Ishikawa (cell line): ENCODE measurements around the gene AGPAT2.

ENCODE experiments used
- CEBPB ChIP-seq: IDR thresholded peaks from 2 replicates; pipeline ENCODE4 v1.6.1; 2012
- CREB1 ChIP-seq: IDR thresholded peaks from 2 replicates; pipeline ENCODE4 v1.6.1; 2012; ENCODE audit warnings: low read depth
- EGR1 ChIP-seq: IDR thresholded peaks from 2 replicates; pipeline ENCODE4 v1.6.1; 2012
- EP300 ChIP-seq: IDR thresholded peaks from 2 replicates; pipeline ENCODE4 v1.6.1; 2012; ENCODE audit warnings: borderline replicate concordance
- FOXM1 ChIP-seq: IDR thresholded peaks from 2 replicates; pipeline ENCODE4 v1.6.1; 2012; ENCODE audit warnings: low read depth, borderline replicate concordance
- MAX ChIP-seq: IDR thresholded peaks from 2 replicates; pipeline ENCODE4 v1.6.1; 2012
- NFIC ChIP-seq: IDR thresholded peaks from 2 replicates; pipeline ENCODE4 v1.6.1; 2012
- RAD21 ChIP-seq: IDR thresholded peaks from 2 replicates; pipeline ENCODE4 v1.6.1; 2012; ENCODE audit warnings: low read depth
- REST ChIP-seq: IDR thresholded peaks from 2 replicates; pipeline ENCODE4 v1.6.1; 2012; ENCODE audit warnings: low read depth, mild to moderate bottlenecking
- TAF1 ChIP-seq: IDR thresholded peaks from 2 replicates; pipeline ENCODE4 v1.6.1; 2012; ENCODE audit warnings: low read depth, mild to moderate bottlenecking
- TCF12 ChIP-seq: IDR thresholded peaks from 2 replicates; pipeline ENCODE4 v1.6.1; 2012; ENCODE audit warnings: low read depth
- TEAD4 ChIP-seq: IDR thresholded peaks from 2 replicates; pipeline ENCODE4 v1.6.1; 2012
- YY1 ChIP-seq: IDR thresholded peaks from 2 replicates; pipeline ENCODE4 v1.6.1; 2012; ENCODE audit warnings: low read depth
- ZBTB7A ChIP-seq: IDR thresholded peaks from 2 replicates; pipeline ENCODE4 v1.6.1; 2012; ENCODE audit warnings: low read depth
- TF ChIP-seq, protein P1 (sequence below): IDR thresholded peaks from 2 replicates; pipeline ENCODE4 v1.6.1; 2012

The AGPAT2 gene

DNA sequence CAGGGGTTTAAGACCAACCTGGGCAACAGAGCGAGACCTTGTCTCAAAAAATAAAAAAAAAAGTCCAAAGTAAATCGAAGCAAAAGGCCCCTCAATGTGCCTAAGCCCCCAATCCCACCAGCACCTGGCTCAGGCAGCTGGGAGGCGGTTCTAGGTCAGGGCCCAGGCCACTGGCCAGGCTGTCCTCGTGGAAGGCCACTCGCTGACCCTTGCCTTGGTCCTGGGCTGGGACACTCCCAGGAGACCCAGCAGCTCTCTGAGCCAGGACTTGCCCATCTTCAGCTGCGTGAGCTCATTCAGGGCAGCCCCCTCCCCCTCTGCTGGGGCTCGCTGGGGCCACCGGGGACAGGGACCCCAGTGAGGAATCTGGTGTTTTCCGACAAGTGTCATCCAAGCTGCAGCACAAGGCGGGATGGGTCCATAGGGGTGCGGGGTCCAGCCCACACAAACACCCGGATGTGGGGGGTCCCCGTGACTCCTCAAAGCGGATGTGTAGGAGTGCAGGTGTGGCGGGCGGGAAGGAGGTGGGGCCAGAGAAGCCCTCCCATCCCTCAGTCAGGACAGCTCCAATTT lies 4.0 kb downstream of the AGPAT2 start:
- no peak for TF ChIP-seq TEAD4
- no peak for TF ChIP-seq FOXM1
- no peak for TF ChIP-seq REST
- no peak for TF ChIP-seq EGR1
- no peak for TF ChIP-seq TAF1
- TF ChIP-seq ZBTB7A, result no peak
- TF ChIP-seq YY1, result no peak
- TF ChIP-seq, protein P1, sequence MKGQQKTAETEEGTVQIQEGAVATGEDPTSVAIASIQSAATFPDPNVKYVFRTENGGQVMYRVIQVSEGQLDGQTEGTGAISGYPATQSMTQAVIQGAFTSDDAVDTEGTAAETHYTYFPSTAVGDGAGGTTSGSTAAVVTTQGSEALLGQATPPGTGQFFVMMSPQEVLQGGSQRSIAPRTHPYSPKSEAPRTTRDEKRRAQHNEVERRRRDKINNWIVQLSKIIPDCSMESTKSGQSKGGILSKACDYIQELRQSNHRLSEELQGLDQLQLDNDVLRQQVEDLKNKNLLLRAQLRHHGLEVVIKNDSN, result no peak
- TF ChIP-seq RAD21, result no peak
- TF ChIP-seq MAX, result no peak
- no peak for TF ChIP-seq CREB1
- no peak for TF ChIP-seq CEBPB
- no peak for TF ChIP-seq EP300
- TF ChIP-seq TCF12, result no peak
- TF ChIP-seq NFIC, result no peak

- no peak for TF ChIP-seq TEAD4
- no peak for TF ChIP-seq NFIC
- TF ChIP-seq REST, result no peak
- no peak for TF ChIP-seq EP300
- TF ChIP-seq, protein P1, result no peak
- no peak for TF ChIP-seq CREB1
- TF ChIP-seq TAF1, result no peak
- TF ChIP-seq EGR1, result no peak
- TF ChIP-seq CEBPB, result no peak
- TF ChIP-seq YY1, result no peak
- TF ChIP-seq FOXM1, result no peak
- no peak for TF ChIP-seq ZBTB7A
- no peak for TF ChIP-seq RAD21
Observed at GRCh38 chr9:136682710-136683109, 4.5 kb downstream of the AGPAT2 start.

GRCh38 chr9:136681945-136682699 lies 5.1 kb downstream of the AGPAT2 start:
- TF ChIP-seq RAD21 (no peak), ZBTB7A (no peak)

- no peak for TF ChIP-seq TEAD4
- no peak for TF ChIP-seq ZBTB7A
- no peak for TF ChIP-seq EP300
- TF ChIP-seq MAX, result no peak
- no peak for TF ChIP-seq TAF1
- TF ChIP-seq CREB1, result no peak
Observed at GRCh38 chr9:136681029-136681428, 6.2 kb downstream of the AGPAT2 start.

DNA sequence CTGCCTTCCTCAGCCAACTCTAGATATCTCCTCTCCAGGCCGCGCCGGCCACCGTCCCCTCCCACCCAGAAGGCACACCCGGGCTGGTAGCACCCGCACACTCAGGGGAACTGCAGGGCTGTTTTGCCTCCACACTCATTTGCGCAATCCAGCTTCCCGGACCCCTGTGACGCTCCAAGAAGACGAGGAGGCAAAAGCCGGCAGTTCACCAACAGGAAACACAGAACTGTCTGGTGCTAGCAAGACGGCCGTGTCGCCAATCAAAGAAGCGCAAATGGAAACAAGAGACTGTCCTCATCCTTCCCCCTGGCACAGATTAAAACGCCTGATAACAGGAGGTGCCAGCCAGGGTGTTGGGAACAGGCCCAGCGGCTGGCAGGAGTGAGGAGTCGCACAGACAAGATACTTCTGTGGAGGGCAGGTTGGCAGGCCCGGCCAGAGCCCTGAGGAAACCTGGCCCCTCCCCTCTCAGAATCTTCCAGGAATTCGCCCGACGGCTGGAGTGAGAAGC lies 7.8 kb downstream of the AGPAT2 start:
- TF ChIP-seq ZBTB7A (no peak), MAX (no peak)

DNA sequence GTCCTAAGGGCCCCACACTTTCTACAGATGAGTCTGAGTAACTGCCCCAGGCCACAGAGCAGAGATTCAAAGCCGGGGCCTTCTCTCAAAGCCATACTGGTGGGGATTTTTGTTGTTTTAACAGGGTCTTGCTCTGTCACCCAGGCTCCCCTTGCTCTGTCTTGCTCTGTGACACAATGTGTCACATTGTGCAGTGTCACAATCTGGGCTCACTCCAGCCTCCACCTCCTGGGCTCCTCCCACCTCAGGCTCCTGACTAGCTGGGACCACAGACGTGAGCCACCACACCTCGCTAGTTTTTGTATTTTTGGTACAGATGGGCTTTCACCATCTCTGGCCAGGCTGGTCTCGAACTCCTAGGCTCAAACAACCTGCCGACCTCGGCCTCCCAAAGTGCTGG lies 8.6 kb downstream of the AGPAT2 start:
- TF ChIP-seq, protein P1, result no peak
- TF ChIP-seq TCF12 (no peak), RAD21 (no peak), CEBPB (no peak), TAF1 (no peak), EP300 (no peak), MAX (no peak), FOXM1 (no peak), TEAD4 (no peak), EGR1 (no peak)
